H1 (cell line): ENCODE results near the gene ZNF695.

Source experiments
- ATF2 ChIP-seq: IDR thresholded peaks from 2 replicates; pipeline ENCODE4 v1.6.1; 2012; ENCODE audit warnings: low read length, inconsistent platforms
- CEBPB ChIP-seq: IDR thresholded peaks from 2 replicates; pipeline ENCODE4 v1.6.1; 2012; ENCODE audit warnings: low read depth, low read length
- CHD2 ChIP-seq: IDR thresholded peaks from 2 replicates; pipeline ENCODE4 v1.6.1; 2012; ENCODE audit warnings: low read length, improper control_type of control experiment
- CREB1 ChIP-seq: IDR thresholded peaks from 2 replicates; pipeline ENCODE4 v1.6.1; 2012; ENCODE audit warnings: inconsistent platforms
- CTCF ChIP-seq, 3 experiments: IDR thresholded peaks; 1 replicate in 2 of 3; 2 replicates in 1 of 3; pipeline versions ENCODE4 v1.5.1 to v1.6.1; 2011; ENCODE audit warnings: low read length in 3 of 3, mild to moderate bottlenecking in 3 of 3, inconsistent platforms in 2 of 3, low read depth in 1 of 3, moderate library complexity in 1 of 3; ENCODE audit not compliant: insufficient read depth in 1 of 3; ENCODE audit errors: control extremely low read depth in 1 of 3
- EZH2 ChIP-seq: fragments of 200-600 bp; sonication (generic); IDR thresholded peaks from 2 replicates; pipeline ENCODE4 v1.7.1; 2012; ENCODE audit warnings: low read depth, mild to moderate bottlenecking, moderate library complexity, low read length, inconsistent platforms; ENCODE audit not compliant: severe bottlenecking
- POLR2A ChIP-seq, 2 experiments: IDR thresholded peaks; 1 replicate in 1 of 2; 2 replicates in 1 of 2; pipeline ENCODE4 v1.6.1; 2011; ENCODE audit warnings: low read depth in 2 of 2, low read length in 2 of 2, mild to moderate bottlenecking in 2 of 2; ENCODE audit errors: control extremely low read depth in 1 of 2
- POLR2AphosphoS5 ChIP-seq: IDR thresholded peaks from 2 replicates; pipeline ENCODE4 v1.6.1; 2011; ENCODE audit warnings: low read depth, low read length
- TAF7 ChIP-seq: optimal IDR thresholded peaks from 2 replicates; pipeline ENCODE3; 2011; ENCODE audit warnings: low read depth, mild to moderate bottlenecking, inconsistent platforms, low read length, moderate library complexity, borderline replicate concordance

- TF ChIP-seq CEBPB (no peak), CREB1 (no peak), POLR2AphosphoS5 (no peak), CTCF (IDR thresholded peaks at IDR 0.05; ENCODE audit: control extremely low read depth in 1 of 3, insufficient read depth in 1 of 3, low read depth in 1 of 3, low read length in 3 of 3) (no peak), POLR2A (IDR thresholded peaks at IDR 0.05; ENCODE audit: control extremely low read depth in 1 of 2, low read depth in 2 of 2, low read length in 2 of 2) (no peak), CHD2 (no peak), ATF2 (no peak), EZH2 (no peak), TAF7 (no peak)
Measured at GRCh38 chr1:247013391-247013790, 5.5 kb upstream of the ZNF695 start.
